Ascending aorta (tissue), 2 donors: ENCODE data around the gene THADA. TPM values are rescaled to one million over a fixed set of nuclear protein-coding genes. Genes with fewer than 3 reads are reported as not detected.

Source experiments
- DNase-seq, 2 donors: peaks; one replicate each; pipeline ENCODE4 v3.0.0-alpha.2; 2019; ENCODE audit warnings: low spot score in 2 of 2
- H3K27ac ChIP-seq, 2 donors: fragments of 200-600 bp; sonication (generic); one replicate each; pipeline ENCODE4 v1.5.1; 2016 to 2017; ENCODE audit warnings: mild to moderate bottlenecking in 1 of 2
- H3K27me3 ChIP-seq: fragments of 200-600 bp; sonication (generic); one replicate; pipeline ENCODE4 v1.5.1; 2017
- H3K36me3 ChIP-seq, 2 donors: fragments of 200-600 bp; sonication (generic); one replicate each; pipeline ENCODE4 v1.5.1; 2016
- H3K4me1 ChIP-seq, 2 donors: fragments of 200-600 bp; sonication (generic); one replicate each; pipeline ENCODE4 v1.5.1; 2016 to 2017; ENCODE audit warnings: mild to moderate bottlenecking in 1 of 2
- H3K4me3 ChIP-seq, 2 donors: fragments of 200-600 bp; sonication (generic); one replicate each; pipeline ENCODE4 v1.5.1; 2016 to 2017; ENCODE audit warnings: mild to moderate bottlenecking in 1 of 2
- H3K9me3 ChIP-seq, 2 donors: fragments of 200-600 bp; sonication (generic); one replicate each; pipeline ENCODE4 v1.5.1; 2016
- intact Hi-C: fragments of 100-400 bp; cut with DNase I; formaldehyde crosslinking; loops from one replicate; pipeline ENCODE4 v1.15.1; 2023
- total RNA-seq: library from RNA; depleted of rRNA; stranded (reverse); fragments of >200 nt; gene quantifications from one replicate; pipeline ENCODE4 v1.1.0, GENCODE V29; 2016
- TF ChIP-seq, protein P1 (sequence below), 3 experiments: fragments of 200-600 bp in 2 of 3; fragments of 450-650 bp in 1 of 3; sonication (generic) in 2 of 3; IDR thresholded peaks; one replicate each; pipeline ENCODE4 v1.5.1; 2016 to 2019; ENCODE audit warnings: antibody characterized with exemption in 3 of 3, mild to moderate bottlenecking in 1 of 3, moderate library complexity in 1 of 3

THADA gene
- total RNA-seq, 1 donor from 2014 or later, result 27.4 TPM

DNA sequence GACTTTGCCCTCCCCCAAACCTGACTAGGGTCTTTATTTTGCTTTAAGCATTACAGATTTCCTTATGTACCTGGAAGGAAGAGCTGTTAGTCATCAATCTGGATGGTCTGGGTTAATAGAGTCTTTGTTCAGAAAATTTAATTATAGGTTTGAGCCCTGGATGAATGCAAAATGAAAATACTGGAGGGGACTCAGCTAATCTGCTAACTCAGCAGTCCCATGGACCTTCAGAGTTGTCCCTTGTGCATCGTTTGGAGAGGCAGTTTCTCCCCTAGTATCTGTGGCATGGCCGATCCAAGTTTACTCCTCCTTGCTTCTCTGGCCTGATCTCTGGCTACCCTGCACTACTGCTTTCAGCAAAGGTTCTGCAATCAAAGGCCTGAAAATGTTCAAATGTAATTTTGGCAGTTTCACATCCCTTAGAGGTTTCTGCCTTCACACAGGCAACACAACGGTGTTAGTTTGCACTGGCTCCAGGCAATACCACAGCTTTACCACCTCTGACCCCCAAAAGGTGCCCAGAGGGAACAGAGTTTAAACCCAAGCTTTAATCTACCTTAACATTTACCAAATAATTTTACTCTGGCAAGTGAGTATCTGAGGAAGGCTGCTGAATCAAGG lies 134.3 kb downstream of the THADA start:
- no peak overlapping the region for H3K4me3 ChIP-seq
- no peak for DNase-seq
- intact Hi-C loops, result loop anchor here (5.0 kb wide), 1 partner anchor 34 kb away; no protein-coding TSS in a partner anchor
- no peaks in the 10 kb centered on the region for H3K27me3 ChIP-seq
- no peaks in the 10 kb centered on the region for H3K36me3 ChIP-seq
- TF ChIP-seq, protein P1, sequence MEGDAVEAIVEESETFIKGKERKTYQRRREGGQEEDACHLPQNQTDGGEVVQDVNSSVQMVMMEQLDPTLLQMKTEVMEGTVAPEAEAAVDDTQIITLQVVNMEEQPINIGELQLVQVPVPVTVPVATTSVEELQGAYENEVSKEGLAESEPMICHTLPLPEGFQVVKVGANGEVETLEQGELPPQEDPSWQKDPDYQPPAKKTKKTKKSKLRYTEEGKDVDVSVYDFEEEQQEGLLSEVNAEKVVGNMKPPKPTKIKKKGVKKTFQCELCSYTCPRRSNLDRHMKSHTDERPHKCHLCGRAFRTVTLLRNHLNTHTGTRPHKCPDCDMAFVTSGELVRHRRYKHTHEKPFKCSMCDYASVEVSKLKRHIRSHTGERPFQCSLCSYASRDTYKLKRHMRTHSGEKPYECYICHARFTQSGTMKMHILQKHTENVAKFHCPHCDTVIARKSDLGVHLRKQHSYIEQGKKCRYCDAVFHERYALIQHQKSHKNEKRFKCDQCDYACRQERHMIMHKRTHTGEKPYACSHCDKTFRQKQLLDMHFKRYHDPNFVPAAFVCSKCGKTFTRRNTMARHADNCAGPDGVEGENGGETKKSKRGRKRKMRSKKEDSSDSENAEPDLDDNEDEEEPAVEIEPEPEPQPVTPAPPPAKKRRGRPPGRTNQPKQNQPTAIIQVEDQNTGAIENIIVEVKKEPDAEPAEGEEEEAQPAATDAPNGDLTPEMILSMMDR (IDR thresholded peaks at IDR 0.05), result no peak
- peak overlapping the region; percentile 67 to 68 for H3K27ac ChIP-seq
- peaks cover 7 to 75% of the 10 kb centered on the region in 2 donors for H3K4me1 ChIP-seq
- H3K9me3 ChIP-seq, result no peaks in the 10 kb centered on the region

DNA sequence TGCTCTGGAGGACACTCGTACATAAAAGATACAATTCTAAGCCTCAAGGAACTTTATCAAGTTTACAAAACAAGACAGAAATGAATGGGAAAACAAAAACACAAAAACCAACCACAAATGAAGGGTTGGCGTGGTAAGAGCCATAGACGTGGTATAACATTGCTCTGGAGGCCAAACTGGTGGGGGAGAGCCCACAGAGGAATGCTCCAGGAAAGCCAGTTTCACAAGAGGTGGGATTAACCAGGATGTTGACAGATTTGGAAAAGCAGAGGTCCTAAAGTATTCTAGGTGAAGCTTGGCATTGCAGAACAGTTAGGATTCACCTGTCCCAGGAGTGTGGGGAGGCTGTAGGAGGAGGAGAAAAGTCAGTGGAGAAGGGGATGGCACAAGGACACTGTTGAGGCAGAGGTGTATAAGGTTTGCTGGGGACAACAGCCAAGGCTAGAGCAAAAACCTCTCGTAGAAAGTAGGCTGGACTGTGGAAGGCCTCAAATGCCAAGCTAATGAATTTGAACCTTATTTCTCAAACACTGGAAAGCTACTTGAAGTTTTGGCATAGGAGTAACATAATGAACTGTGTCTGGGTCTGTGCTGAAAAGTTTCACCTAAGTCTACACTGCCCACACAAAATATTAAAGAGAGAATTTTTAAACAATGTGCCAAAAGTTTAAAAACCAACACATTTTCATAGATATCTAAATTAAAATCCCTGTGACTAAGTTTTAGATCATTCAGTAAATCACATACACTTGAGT lies 135.1 kb downstream of the THADA start:
- intact Hi-C loops, result loop anchor here (5.0 kb wide), 1 partner anchor 33 kb away; no protein-coding TSS in a partner anchor
- Histone ChIP-seq H3K27ac (peak overlapping the region; percentile 67 to 68), H3K27me3 (no peaks in the 10 kb centered on the region), H3K4me3 (no peak overlapping the region), H3K9me3 (no peaks in the 10 kb centered on the region), H3K36me3 (no peaks in the 10 kb centered on the region), H3K4me1 (peaks cover 7 to 79% of the 10 kb centered on the region in 2 donors)
- TF ChIP-seq, protein P1 (IDR thresholded peaks at IDR 0.05), result no peak
- DNase-seq, result no peak

DNA sequence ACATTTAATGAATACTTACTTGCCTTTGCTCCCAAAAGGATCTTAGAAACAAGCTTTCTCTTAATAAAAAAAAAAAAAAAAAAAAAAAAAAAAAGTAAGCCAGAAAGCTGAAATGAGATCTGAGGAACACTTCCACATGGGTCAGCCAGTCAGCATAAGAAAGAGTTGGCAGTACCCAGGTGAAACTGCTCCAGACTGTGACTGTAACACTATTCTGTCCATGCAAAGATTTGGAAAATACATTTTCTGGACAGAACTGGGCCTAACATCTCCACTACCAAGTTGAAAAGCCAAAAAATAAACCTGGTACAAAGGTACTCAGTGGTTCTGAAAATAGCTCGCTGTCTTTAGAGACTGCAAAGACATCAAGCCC lies 135.7 kb downstream of the THADA start:
- no peaks in the 10 kb centered on the region for H3K27me3 ChIP-seq
- TF ChIP-seq, protein P1 (IDR thresholded peaks at IDR 0.05), result no peak
- H3K36me3 ChIP-seq, result no peaks in the 10 kb centered on the region
- H3K4me1 ChIP-seq, result peaks cover 7 to 84% of the 10 kb centered on the region in 2 donors
- no peaks in the 10 kb centered on the region for H3K9me3 ChIP-seq
- H3K27ac ChIP-seq, result peak overlapping the region; percentile 67 to 68
- intact Hi-C loops, result loop anchor here (5.0 kb wide), 1 partner anchor 33 kb away; no protein-coding TSS in a partner anchor
- no peak for DNase-seq
- H3K4me3 ChIP-seq, result no peak overlapping the region

DNA sequence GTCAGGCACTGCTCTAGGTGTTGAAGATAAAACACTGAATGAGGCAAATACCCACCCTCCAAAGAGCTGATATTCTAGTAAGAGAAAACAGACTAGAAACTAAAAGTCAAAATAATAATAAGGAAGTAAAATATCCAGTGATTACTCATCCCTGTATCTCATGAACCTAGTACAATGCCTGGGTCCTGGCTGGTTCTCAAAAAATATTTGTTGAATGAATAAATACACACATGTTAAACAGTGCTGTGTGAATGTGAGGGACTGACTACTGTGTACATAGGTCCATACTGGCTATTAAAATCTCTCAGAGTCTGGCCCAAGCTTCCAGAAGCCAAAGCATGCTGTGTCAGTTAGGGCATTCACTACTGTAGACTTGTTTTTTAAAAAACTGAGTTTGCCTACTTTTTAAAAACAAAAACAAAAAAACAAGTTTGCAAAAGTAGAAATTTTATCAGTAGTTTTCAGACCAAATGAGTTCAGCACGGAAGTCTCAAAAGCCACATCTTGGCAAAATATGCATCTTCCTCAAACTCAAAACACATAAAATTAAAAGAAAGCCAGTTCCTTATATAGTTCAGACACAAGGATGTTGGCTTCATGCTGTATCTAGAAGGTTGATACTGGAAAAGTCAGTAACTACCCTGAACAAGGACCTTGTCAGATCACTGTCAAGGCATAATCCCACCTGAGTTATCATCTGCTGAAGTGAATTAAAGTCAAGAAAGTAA lies 136.2 kb downstream of the THADA start:
- intact Hi-C loops, result loop anchor here (5.0 kb wide), 1 partner anchor 32 kb away; no protein-coding TSS in a partner anchor
- DNase-seq, result no peak
- TF ChIP-seq, protein P1 (IDR thresholded peaks at IDR 0.05), result no peak
- Histone ChIP-seq H3K9me3 (no peaks in the 10 kb centered on the region), H3K4me1 (peaks cover 7 to 81% of the 10 kb centered on the region in 2 donors), H3K4me3 (no peak overlapping the region), H3K27ac (peak overlapping the region; percentile 67 to 68), H3K36me3 (no peaks in the 10 kb centered on the region), H3K27me3 (no peaks in the 10 kb centered on the region)

DNA sequence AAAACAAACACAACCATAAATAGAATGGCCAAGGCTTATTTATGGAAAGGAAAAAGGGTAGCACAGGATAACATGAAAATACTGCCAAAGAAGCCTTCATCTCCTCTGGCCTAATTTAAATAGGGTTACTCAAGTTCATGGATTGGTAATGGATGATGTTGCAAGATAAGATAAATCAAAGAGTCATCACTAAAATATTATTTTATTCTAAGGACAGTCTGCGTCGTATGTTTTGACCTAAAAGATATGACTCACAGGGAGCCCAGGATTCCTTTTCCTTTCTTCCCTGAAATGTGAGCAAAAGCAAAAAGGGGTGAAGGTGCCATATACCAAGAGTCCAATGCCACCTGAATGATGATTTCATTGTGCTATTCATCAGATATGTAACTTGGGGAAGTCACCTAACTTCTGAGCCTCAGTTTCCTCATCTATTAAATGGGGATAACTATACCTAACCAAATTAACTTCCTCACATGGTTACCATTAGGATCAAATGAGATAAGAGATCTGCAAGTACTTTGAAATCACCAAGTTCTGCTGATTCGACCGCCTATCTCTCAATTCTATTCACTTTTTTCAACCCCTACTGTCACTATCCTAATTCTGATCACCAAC lies 137.7 kb downstream of the THADA start:
- intact Hi-C loops, result no loop called here
- no peak for DNase-seq
- Histone ChIP-seq H3K27ac (peak overlapping the region; percentile 67 to 68), H3K9me3 (no peaks in the 10 kb centered on the region), H3K36me3 (no peaks in the 10 kb centered on the region), H3K27me3 (no peaks in the 10 kb centered on the region), H3K4me1 (peaks cover 5 to 69% of the 10 kb centered on the region in 2 donors), H3K4me3 (no peak overlapping the region)
- TF ChIP-seq, protein P1 (IDR thresholded peaks at IDR 0.05), result no peak
